HFFc6 (cell line): ENCODE measurements around the gene YOD1. TPM values are rescaled to one million over a fixed set of nuclear protein-coding genes. Genes with fewer than 3 reads are reported as not detected.

Source experiments
- DNase-seq: peaks from one replicate; pipeline ENCODE4 v3.0.0-alpha.2; 2018
- H3K27ac Mint-ChIP-seq: 2 replicates; pipeline ENCODE4 v1.8.0; 2020; ENCODE audit warnings: mild to moderate bottlenecking, mixed read lengths
- H3K27me3 Mint-ChIP-seq: 2 replicates; pipeline ENCODE4 v1.8.0; 2021; ENCODE audit warnings: mild to moderate bottlenecking, moderate library complexity, mixed read lengths; ENCODE audit not compliant: insufficient read depth
- H3K36me3 Mint-ChIP-seq: 2 replicates; pipeline ENCODE4 v1.8.0; 2021; ENCODE audit warnings: low read depth, mixed read lengths
- H3K4me1 Mint-ChIP-seq: 2 replicates; pipeline ENCODE4 v1.8.0; 2020; ENCODE audit warnings: low read depth, mixed read lengths
- H3K4me3 Mint-ChIP-seq: 2 replicates; pipeline ENCODE4 v1.8.0; 2020; ENCODE audit warnings: mild to moderate bottlenecking, moderate library complexity, mixed read lengths
- H3K9me3 Mint-ChIP-seq: 2 replicates; pipeline ENCODE4 v1.8.0; 2020; ENCODE audit warnings: mild to moderate bottlenecking, mixed read lengths
- total RNA-seq, 6 experiments: library from RNA; stranded (reverse); fragmentation: NEBNext Ultra II Directional; extraction: Animal tissue kit (Norgen Biotek cat#: 25700); gene quantifications; 2 replicates in 1 of 6; 3 replicates in 5 of 6; pipeline ENCODE4 v1.2.3, GENCODE V29; 2021
- TF ChIP-seq, protein P1 (sequence below): fragments of 200-600 bp; sonication (generic); IDR thresholded peaks from 2 replicates; pipeline ENCODE4 v1.5.0; 2021; ENCODE audit warnings: antibody characterized with exemption, mild to moderate bottlenecking

Gene YOD1
- total RNA-seq, 6 experiments from 2014 or later: 6.5 to 10.6 (median 7.1) TPM

DNA sequence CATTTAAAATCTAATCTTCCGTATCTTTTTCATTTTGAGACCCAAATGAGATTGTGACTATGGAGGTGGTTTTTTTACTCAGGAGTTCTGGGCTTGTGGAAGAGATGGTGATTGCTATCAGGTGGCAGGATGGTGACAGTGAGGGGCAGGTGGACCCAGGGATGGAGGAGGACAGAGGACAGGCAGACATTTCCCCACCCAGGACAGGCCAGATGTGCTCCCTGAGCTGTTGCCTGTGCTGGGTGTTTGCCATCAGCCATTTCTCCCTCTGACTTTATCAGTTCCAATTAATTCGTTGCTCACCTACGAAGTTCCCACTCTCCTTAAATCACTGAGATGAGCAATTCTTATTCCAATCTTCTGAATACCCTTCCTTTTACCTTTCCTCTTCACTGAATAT, 44.9 kb downstream of the YOD1 start:
- TF ChIP-seq, protein P1, sequence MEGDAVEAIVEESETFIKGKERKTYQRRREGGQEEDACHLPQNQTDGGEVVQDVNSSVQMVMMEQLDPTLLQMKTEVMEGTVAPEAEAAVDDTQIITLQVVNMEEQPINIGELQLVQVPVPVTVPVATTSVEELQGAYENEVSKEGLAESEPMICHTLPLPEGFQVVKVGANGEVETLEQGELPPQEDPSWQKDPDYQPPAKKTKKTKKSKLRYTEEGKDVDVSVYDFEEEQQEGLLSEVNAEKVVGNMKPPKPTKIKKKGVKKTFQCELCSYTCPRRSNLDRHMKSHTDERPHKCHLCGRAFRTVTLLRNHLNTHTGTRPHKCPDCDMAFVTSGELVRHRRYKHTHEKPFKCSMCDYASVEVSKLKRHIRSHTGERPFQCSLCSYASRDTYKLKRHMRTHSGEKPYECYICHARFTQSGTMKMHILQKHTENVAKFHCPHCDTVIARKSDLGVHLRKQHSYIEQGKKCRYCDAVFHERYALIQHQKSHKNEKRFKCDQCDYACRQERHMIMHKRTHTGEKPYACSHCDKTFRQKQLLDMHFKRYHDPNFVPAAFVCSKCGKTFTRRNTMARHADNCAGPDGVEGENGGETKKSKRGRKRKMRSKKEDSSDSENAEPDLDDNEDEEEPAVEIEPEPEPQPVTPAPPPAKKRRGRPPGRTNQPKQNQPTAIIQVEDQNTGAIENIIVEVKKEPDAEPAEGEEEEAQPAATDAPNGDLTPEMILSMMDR: no peak
- H3K9me3 Mint-ChIP-seq: peaks cover 4% of the 10 kb centered on the region
- peaks cover 62% of the 10 kb centered on the region for H3K4me1 Mint-ChIP-seq
- peaks cover 5% of the 10 kb centered on the region for H3K36me3 Mint-ChIP-seq
- H3K27ac Mint-ChIP-seq: peak overlapping the region; percentile 99
- H3K4me3 Mint-ChIP-seq: no peak overlapping the region
- peaks cover 3% of the 10 kb centered on the region; the same call in 1 of the 2 replicates for H3K27me3 Mint-ChIP-seq
- DNase-seq: no peak

DNA sequence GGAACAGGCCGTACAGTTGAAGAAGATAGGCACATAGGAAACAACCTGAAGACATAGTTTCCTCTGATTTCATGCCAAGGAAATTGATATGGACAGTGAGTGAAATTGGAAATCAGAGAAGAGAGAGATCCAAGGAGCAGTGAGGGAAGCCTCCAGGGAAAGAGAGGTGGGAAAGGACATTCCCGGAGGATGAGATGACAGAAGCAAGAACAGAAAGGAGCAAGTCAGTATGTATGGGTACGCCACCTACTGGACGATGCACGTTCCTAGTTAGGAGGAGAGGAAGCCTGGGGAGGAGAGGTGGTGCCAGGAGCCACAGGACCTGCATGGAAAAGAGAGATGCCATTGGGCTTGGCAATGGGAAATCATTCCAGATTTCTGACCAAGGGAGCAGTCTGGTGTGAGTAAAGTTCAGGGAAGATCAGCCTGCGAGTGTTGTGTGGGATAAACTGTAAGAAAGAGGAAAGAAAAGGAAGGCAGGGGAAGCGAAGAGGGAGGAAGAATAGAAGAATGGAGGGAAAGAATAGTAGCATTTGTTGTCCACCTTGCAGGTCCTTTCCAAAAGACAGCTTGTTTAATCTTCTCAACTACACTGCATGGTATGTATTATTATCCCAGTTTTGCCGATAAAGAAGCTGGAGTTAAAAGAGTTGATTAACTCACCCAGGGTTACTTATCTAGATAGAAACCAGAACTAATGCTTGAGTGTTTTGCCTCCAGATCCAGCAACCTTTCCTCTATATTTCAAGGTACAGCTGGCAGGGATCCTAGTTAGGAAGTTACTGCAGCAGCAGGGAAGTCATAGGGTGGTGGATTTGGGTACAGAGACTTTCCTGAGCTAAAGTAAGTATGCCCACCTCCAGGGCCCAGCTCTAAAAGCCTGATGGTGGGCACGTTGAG, 45.8 kb downstream of the YOD1 start:
- peaks cover 62% of the 10 kb centered on the region for H3K4me1 Mint-ChIP-seq
- H3K9me3 Mint-ChIP-seq: peaks cover 4% of the 10 kb centered on the region
- peak; percentile 77 for DNase-seq
- TF ChIP-seq, protein P1: peak; percentile 90
- peaks cover 3% of the 10 kb centered on the region; the same call in 1 of the 2 replicates for H3K27me3 Mint-ChIP-seq
- H3K27ac Mint-ChIP-seq: peak overlapping the region; percentile 64
- no peak overlapping the region; the same call in 1 of the 2 replicates for H3K4me3 Mint-ChIP-seq
- H3K36me3 Mint-ChIP-seq: peaks cover 5% of the 10 kb centered on the region

DNA sequence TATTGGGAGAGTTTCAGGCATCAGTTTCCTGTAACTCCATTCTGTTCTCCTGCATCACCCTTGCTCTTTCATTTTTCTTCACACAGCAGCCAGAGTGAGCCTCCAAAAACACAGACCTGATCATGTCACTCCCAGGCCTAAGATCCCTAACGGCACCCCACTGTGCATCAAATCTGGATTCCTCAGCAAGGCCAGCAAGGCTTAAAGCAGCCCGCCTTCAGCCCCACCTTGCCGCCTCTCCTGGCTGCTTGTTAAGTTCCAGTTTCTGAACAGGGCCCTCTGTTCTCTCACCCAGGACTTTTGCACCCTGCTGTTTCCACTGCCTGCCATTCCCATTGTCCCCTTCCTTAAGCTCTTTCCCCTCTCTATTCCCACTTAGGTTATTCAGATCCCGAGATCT, 47.8 kb downstream of the YOD1 start:
- Mint-ChIP-seq H3K27ac (no peak overlapping the region), H3K4me3 (no peak overlapping the region), H3K27me3 (peaks cover 3% of the 10 kb centered on the region; the same call in 1 of the 2 replicates), H3K4me1 (peaks cover 50% of the 10 kb centered on the region), H3K9me3 (peaks cover 4% of the 10 kb centered on the region), H3K36me3 (peaks cover 5% of the 10 kb centered on the region)
- no peak for DNase-seq
- TF ChIP-seq, protein P1: no peak

DNA sequence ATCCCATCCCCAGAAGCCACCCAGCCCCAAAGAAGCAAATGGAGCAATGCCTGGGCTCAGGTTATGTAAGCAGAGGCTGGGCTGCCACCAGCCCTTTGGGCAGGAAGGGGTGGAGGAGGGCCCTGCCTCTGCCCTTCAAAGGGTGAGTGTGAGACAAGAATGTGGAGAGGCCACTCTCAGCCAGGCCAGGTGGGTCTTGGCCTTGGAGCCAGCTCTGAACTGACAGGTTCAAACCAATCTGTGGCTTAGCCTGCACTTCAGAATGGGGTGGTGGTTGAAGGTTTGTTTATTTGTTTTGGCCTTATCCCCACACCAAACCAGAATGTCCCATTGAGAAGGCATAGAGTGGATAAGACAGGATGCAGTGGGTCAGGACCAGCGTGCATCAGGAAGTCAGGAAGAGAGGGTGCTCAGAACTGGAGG, 48.3 kb downstream of the YOD1 start:
- Mint-ChIP-seq H3K36me3 (peaks cover 4% of the 10 kb centered on the region), H3K27ac (no peak overlapping the region), H3K4me3 (no peak overlapping the region), H3K4me1 (peaks cover 47% of the 10 kb centered on the region), H3K27me3 (peaks cover 3% of the 10 kb centered on the region; the same call in 1 of the 2 replicates), H3K9me3 (peaks cover 3% of the 10 kb centered on the region)
- TF ChIP-seq, protein P1: no peak
- no peak for DNase-seq

DNA sequence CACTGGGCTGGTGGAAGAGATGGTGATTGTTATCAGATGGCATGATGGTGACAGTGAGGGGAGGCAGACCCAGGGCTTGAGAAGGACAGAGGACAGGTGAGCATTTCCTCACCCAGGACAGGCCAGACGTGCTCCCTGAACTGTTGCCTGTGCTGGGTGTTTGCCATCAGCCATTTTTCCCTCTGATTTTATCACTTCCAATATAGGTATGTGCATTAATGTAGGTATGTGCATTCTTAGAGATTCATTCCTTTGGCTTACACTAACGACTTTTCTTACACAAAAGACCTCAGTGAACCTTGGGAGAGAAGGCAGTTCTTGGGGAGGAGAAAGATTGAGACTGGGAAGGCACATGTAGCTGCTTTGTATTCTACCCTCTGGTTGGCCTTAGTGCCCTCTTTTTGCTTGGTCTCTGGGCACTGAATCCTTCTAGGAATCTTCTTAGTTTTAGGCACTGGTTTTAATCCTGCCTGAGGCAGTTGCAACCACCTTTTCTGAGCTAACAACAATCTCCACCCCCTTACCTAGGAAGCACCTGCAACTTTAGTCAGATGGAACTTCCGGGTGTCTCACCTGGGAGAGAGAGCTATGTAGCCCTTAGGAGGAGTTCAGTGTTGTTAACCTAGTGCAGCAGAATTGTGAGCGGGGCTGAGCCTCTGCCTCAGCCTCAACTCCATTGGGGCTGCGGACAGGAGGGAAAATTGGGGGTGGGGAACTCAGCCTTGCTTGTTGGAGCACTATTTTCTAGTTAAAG, 49.3 kb downstream of the YOD1 start:
- Mint-ChIP-seq H3K36me3 (no peaks in the 10 kb centered on the region), H3K27me3 (peaks cover 3% of the 10 kb centered on the region; the same call in 1 of the 2 replicates), H3K9me3 (no peaks in the 10 kb centered on the region), H3K4me3 (no peak overlapping the region), H3K27ac (no peak overlapping the region), H3K4me1 (peaks cover 36% of the 10 kb centered on the region)
- DNase-seq: no peak
- TF ChIP-seq, protein P1: no peak
